ENCODE measurements around the gene FOXP1. TPM values are rescaled to one million over a fixed set of nuclear protein-coding genes. Genes with fewer than 3 reads are reported as not detected.
A peak's percentile ranks its signal among the peaks of the same experiment; 100 is the strongest.

The FOXP1 gene
- total and polyA plus RNA-seq, 2 of the 13 experiments (the other 11 are each of a cell fraction or from before 2014, with no cell fraction given), result 40.4 to 59.0 TPM

GRCh38 chr3:71172951-71173350, 410.6 kb downstream of the FOXP1 start (continued):
- TF ChIP-seq ARID5B (CRISPR knock-in tag; IDR thresholded peaks at IDR 0.05) (peak; percentile 52), ZNF552 (CRISPR knock-in tag; IDR thresholded peaks at IDR 0.05; ENCODE audit: borderline replicate concordance) (no peak), GFI1 (CRISPR knock-in tag; IDR thresholded peaks at IDR 0.05; ENCODE audit: borderline replicate concordance) (0 out of 2 replicates have a peak, but pooled peaks have one; percentile 27), ZBTB25 (CRISPR knock-in tag; IDR thresholded peaks at IDR 0.05) (no peak)

- H3K4me1 ChIP-seq (ENCODE audit: insufficient read depth, low read length), result peaks cover 62% of the 10 kb centered on the region
Measured at GRCh38 chr3:71172189-71172588, 411.3 kb downstream of the FOXP1 start.

More at GRCh38 chr3:71172189-71172588, 411.3 kb downstream of the FOXP1 start:
- H4K20me1 ChIP-seq (ENCODE audit: insufficient read depth, low read length), result no peaks in the 10 kb centered on the region
- no peaks in the 10 kb centered on the region for H3K27me3 ChIP-seq (ENCODE audit: control insufficient read depth in 1 of 2, insufficient read depth in 2 of 2, low read length in 2 of 2)
- H3K27ac ChIP-seq (ENCODE audit: extremely low read length, insufficient read depth, low read length), result no peak overlapping the region
- H3K36me3 ChIP-seq (replicated peaks in 1 of 2; ENCODE audit: control insufficient read depth in 1 of 2, insufficient read depth in 2 of 2, low read length in 2 of 2), result peaks cover 1 to 12% of the 10 kb centered on the region in 2 experiments; a peak in 4 of 5 replicates
- BruUV-seq (replicated peaks), result no TSS peak
- H3K4me2 ChIP-seq (ENCODE audit: low read depth, low read length), result no peak overlapping the region
- no peak overlapping the region for H2AFZ ChIP-seq (ENCODE audit: low read length)
- ChIA-PET CTCF (ENCODE audit: low intra/inter-chr PET ratio, low total read pairs) (no interaction called here), POLR2A (no interaction called here)
- FAIRE-seq (no peak), DNase-seq (ENCODE audit: low spot score) (no peak), ATAC-seq (no peak)
- H3K9ac ChIP-seq (ENCODE audit: insufficient read depth, low read depth, low read length), result no peak overlapping the region
- in situ Hi-C loops (cut with HindIII; ENCODE audit: extremely low pct_ligation_motif_present, low pct_unique_long_range_greater_than_20kb) (no loop called here), intact Hi-C loops (cut with micrococcal nuclease; ENCODE audit: unreplicated experiment) (no loop called here)
- H3K9me3 ChIP-seq (ENCODE audit: low read length), result no peaks in the 10 kb centered on the region
- H3K4me3 ChIP-seq (replicated peaks in 1 of 3; ENCODE audit: insufficient read depth in 1 of 3, low read depth in 2 of 3, low read length in 3 of 3), result no peak overlapping the region
- H3K79me2 ChIP-seq (ENCODE audit: insufficient read depth, low read length), result no peaks in the 10 kb centered on the region
- no peak for TF ChIP-seq ZNF776 (CRISPR knock-in tag; IDR thresholded peaks at IDR 0.05)
- no peak for TF ChIP-seq U2AF1 (optimal IDR thresholded peaks at IDR 0.05; ENCODE audit: low read depth, low read length)
- TF ChIP-seq ZNF274 (CRISPR knock-in tag; IDR thresholded peaks at IDR 0.05), result no peak
- no peak for TF ChIP-seq RFX1 (IDR thresholded peaks at IDR 0.05)
- 90% methylated on average over 3 of the region's 3 CpGs for WGBS (ENCODE audit: low lambda C conversion rate)
